Esophagus squamous epithelium (tissue), 4 donors: ENCODE results near the gene LIPH.

Source experiments
- POLR2A ChIP-seq, 4 donors: fragments of 450-650 bp; IDR thresholded peaks; one replicate each; pipeline ENCODE4 v1.6.1; 2017; ENCODE audit warnings: antibody characterized with exemption in 4 of 4, mild to moderate bottlenecking in 4 of 4, moderate library complexity in 3 of 4
- TF ChIP-seq, protein P1 (sequence below), 6 experiments: fragments of 450-650 bp in 4 of 6; fragments of 200-600 bp in 2 of 6; sonication (generic) in 2 of 6; IDR thresholded peaks; one replicate each; pipeline ENCODE4 v1.5.1; 2016 to 2019; ENCODE audit warnings: antibody characterized with exemption in 6 of 6, mild to moderate bottlenecking in 4 of 6, moderate library complexity in 4 of 6

DNA sequence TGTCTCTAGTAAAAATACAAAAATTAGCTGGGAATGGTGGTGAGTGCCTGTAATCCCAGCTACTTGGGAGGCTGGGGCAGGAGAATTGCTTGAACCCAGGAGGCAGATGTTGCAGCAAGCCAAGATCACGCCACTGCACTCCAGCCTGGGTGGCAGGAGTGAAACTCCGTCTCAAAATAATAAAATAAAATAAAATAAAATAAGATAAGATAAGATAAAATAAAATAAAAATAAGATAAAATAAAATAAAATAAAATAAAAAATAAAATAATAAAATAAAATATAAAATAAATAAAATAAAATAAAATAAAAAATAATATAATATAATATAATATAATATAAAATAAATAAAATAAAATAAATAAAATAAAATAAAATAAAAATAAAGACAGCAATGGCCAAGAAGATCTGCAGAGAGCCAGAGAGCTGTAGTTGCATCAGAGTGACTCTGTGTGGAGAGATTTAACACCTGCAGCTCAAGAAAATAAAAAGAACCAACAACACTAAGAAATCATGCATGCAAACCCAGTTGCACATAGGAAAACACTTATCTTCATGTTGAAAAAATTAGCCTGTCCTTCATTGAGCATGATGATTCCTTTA, 25.9 kb downstream of the LIPH start:
- TF ChIP-seq, protein P1, sequence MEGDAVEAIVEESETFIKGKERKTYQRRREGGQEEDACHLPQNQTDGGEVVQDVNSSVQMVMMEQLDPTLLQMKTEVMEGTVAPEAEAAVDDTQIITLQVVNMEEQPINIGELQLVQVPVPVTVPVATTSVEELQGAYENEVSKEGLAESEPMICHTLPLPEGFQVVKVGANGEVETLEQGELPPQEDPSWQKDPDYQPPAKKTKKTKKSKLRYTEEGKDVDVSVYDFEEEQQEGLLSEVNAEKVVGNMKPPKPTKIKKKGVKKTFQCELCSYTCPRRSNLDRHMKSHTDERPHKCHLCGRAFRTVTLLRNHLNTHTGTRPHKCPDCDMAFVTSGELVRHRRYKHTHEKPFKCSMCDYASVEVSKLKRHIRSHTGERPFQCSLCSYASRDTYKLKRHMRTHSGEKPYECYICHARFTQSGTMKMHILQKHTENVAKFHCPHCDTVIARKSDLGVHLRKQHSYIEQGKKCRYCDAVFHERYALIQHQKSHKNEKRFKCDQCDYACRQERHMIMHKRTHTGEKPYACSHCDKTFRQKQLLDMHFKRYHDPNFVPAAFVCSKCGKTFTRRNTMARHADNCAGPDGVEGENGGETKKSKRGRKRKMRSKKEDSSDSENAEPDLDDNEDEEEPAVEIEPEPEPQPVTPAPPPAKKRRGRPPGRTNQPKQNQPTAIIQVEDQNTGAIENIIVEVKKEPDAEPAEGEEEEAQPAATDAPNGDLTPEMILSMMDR (IDR thresholded peaks at IDR 0.05) = no peak
- TF ChIP-seq POLR2A (IDR thresholded peaks at IDR 0.05) = no peak
